Measurements from ENCODE around the gene HBA2.
"Not testable (repeated sequence)": the region's sequence is repeated elsewhere in the genome, so short reads cannot be mapped to it uniquely, and the experiment has no call there.

The HBA2 gene

GRCh38 chr16:152141-153128 is 20.2 kb upstream of the HBA2 start, which contains the start of gene HBZ:
HBZ (plus strand) TSS chr16:152644; CDS start chr16:152910, 266 bp downstream.
- no peak for ATAC-seq
- TF ChIP-seq ZNF8 (CRISPR knock-in tag; IDR thresholded peaks at IDR 0.05) (no peak), CSDC2 (CRISPR knock-in tag; IDR thresholded peaks at IDR 0.05) (no peak), PATZ1 (CRISPR knock-in tag; IDR thresholded peaks at IDR 0.05; ENCODE audit: borderline replicate concordance) (no peak), ARNTL (CRISPR knock-in tag; IDR thresholded peaks at IDR 0.05; ENCODE audit: borderline replicate concordance, low read depth) (no peak), ZC3H10 (CRISPR knock-in tag; IDR thresholded peaks at IDR 0.05) (no peak), GLIS3 (CRISPR knock-in tag; IDR thresholded peaks at IDR 0.05) (no peak), OSR1 (CRISPR knock-in tag; IDR thresholded peaks at IDR 0.05) (no peak), ZFP3 (CRISPR knock-in tag; IDR thresholded peaks at IDR 0.05) (no peak), CREB5 (CRISPR knock-in tag; IDR thresholded peaks at IDR 0.05; ENCODE audit: low read depth) (no peak), POU6F1 (CRISPR knock-in tag; IDR thresholded peaks at IDR 0.05; ENCODE audit: borderline replicate concordance, low read depth) (no peak), ZNF565 (CRISPR knock-in tag; conservative IDR thresholded peaks at IDR 0.05; ENCODE audit: low read depth) (no peak), ZNF70 (CRISPR knock-in tag; IDR thresholded peaks at IDR 0.05) (no peak), CSRNP3 (CRISPR knock-in tag; IDR thresholded peaks at IDR 0.05) (no peak), TCF4 (CRISPR knock-in tag; IDR thresholded peaks at IDR 0.05; ENCODE audit: borderline replicate concordance) (no peak), SNAI2 (CRISPR knock-in tag; IDR thresholded peaks at IDR 0.05) (no peak), ISL1 (CRISPR knock-in tag; IDR thresholded peaks at IDR 0.05) (no peak), ESRRG (CRISPR knock-in tag; IDR thresholded peaks at IDR 0.05) (no peak), RARB (CRISPR knock-in tag; IDR thresholded peaks at IDR 0.05) (no peak), TOX (CRISPR knock-in tag; IDR thresholded peaks at IDR 0.05; ENCODE audit: borderline replicate concordance) (no peak), TSHZ2 (CRISPR knock-in tag; IDR thresholded peaks at IDR 0.05) (no peak)

GRCh38 chr16:153129-153521 is 19.6 kb upstream of the HBA2 start:
- ATAC-seq: not testable (repeated sequence)

- ATAC-seq: peak; percentile 7
Observed at GRCh38 chr16:153550-154216, 19.0 kb upstream of the HBA2 start.

Measured in SK-N-SH treated with all-trans-retinoic acid at 6 μM for 48 hours (cell line).